ENCODE results near the gene UGT2A1.

The UGT2A1 gene

DNA sequence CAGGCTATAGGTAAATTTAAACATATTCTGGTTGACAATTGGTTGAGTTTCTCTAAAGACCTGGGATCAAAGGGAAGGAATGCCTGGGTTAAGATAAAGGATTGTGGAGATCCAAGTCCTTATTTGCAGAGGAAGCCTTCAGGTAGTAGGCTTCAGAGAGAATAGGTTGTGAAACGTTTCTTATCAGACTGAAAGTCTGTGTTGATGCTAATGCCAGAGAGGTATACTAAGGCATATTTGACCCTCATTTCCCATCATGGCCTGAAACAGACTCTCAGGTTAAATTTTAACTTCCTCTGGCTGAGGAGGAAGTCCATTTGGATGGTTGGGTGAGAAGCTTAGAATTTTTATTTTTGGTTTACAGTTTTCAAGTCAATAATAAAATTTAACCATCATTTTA is 61.7 kb downstream of the UGT2A1 start:
- no peak for DNase-seq (ENCODE audit: low read depth, low spot score)

DNA sequence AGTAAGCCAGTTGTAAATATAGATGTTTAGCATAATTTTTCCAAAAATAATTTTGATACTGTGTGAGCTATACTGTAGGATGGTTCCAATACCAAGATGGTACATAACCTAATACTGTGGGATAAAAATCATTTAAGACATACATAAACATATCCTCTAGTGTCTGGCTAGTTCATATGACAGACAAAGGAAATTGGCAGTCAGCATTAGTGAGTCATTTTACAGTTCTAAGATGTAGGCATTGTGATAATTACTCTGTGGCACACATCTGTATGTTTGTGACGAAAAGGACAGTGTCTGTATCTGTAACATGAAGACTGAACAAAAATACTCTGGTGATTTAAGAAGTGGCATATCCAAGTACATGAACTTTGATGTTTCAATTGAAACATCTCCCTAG is 63.2 kb downstream of the UGT2A1 start:
- no peak for DNase-seq (ENCODE audit: low read depth, low spot score)

DNA sequence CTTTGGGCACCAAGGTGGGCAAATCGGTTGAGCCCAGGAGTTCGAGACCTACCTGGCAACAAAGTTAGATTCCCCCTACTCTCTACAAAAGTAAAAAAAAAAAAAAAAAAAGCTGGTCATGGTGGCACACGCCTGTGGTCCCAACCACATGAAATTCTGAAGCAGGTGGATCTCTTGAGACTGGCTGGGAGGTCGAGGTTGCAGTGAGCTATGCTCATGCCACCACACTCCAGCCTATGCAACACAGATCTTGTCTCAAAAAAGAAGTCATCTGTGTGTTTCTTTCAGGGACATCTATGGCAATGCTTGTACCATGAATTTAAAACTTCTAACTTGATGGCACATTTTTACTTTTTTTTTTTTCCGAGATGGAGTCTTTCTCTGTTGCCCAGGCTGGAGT is 68.9 kb downstream of the UGT2A1 start:
- no peak for DNase-seq (ENCODE audit: low read depth, low spot score)

DNA sequence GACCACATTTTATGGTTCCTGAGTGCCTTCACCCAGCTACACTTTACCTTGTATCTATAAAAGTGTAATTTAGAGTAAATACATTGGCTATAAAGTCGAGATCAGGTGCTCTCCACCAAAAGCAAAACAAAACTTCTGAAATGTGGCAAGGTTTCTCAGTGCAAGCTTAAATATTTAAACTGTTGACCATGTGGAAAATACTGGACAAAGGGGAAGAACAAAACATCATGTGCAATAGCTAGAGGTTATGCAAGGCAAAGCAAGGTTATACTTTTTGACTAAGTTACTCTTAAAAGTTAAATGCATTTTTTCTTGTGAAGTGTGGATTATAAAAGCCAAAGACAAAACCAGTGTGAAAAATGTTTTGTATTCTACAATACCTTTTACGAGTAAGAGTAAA is 69.5 kb downstream of the UGT2A1 start:
- no peak for DNase-seq (ENCODE audit: low read depth, low spot score)

DNA sequence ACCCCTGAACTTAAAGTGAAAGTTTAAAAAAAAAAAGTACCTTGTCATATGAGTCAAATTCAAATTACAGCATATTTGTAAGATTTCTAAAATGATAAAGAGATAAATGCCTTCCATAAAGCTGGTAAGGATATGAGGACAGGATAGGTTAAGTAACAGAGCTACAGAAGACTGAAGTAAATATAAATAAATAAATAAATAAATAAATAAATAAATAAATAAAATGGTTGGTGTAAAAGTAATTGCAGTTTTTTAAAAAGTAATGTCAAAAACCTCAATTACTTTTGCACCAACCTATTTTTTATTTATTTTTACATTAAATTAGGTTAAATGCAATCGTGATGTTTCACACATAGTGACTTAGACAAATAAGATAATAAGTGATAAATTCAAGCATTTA is 75.8 kb downstream of the UGT2A1 start:
- DNase-seq (ENCODE audit: low read depth, low spot score), result no peak

DNA sequence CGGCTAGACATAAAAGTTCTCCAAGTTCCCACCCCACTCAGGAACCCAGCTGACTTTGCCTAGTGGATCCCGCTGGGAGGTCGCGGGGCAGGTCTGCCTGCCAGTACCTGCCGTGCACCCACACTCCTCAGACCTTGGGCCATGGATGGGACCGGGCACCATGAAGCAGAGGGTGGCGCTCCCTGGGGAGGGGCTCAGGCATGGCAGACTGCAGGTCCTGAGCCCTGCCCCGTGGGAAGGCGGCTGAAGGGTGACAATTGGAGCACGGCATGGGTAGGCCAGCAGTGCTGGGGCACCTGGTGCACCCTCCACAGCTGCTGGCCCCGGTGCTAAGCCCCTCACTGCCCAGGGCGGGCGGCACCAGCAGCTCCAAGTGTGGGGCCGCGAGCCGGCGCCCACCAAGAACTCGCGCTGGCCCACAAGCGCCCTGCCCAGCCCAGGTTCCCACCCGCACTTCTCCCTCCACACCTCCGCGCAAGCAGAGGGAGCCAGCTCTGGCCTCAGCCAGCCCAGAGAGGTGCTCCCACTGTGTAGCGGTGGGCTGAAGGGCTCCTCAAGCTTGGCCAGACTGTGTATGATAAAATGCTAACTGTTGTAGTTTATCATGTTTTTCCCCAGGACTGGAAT is 76.7 kb downstream of the UGT2A1 start:
- no peak for DNase-seq (ENCODE audit: low read depth, low spot score)

DNA sequence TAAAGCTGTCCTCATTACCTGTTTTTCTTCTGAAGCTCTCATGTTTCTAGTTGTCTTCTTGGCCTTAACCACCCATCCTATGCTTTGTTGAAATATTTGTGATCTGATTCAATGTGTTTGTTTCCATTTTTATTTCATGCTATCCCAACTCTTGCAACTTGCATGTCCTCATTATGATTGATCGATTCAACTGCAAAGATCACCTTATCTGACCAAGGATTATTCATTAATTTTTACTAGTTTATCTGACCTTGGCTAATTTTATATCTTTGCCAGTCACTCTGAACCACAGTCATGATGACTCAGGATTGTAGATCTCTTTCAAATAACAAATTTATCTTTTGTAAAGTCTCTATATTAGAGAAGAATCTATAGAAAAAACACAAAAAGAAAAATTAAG is 84.3 kb downstream of the UGT2A1 start:
- DNase-seq (ENCODE audit: low read depth, low spot score), result no peak

DNA sequence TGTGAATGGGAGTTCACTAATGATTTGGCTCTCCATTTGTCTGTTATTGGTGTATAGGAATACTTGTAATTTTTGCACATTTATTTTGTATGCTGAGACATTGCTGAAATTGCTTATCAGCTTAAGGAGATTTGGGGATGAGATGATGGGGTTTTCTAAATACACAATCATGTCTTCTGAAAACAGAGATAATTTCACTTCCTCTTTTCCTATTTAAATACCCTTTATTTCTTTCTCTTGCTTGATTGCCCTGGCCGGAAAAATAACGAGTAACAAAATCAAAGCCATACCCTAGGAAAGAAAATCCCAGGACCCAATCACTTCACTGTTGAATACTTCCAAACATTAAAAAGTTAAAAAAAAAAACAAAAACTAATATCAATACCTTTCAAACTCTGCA is 89.6 kb downstream of the UGT2A1 start:
- no peak for DNase-seq (ENCODE audit: low read depth, low spot score)

DNA sequence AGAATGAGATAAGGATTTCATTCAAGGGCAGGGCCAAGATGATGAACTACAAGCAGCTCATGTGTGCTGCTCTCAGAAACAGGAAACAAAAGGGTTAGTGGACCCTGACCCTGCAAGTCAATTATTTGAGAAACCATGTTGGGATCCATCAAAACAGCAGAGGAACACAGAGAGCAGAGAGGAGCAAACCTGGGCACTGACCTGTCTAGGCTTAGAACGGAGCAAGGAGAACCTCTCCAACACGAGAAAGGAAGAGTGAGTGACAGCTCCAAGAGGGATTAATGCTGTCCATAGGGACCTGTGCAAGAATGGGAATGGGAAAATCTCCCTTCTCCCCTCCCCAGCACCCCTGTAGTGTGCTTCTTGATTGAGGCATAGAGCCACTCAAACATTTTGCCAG is 103.4 kb downstream of the UGT2A1 start:
- DNase-seq (ENCODE audit: low read depth, low spot score), result no peak

DNA sequence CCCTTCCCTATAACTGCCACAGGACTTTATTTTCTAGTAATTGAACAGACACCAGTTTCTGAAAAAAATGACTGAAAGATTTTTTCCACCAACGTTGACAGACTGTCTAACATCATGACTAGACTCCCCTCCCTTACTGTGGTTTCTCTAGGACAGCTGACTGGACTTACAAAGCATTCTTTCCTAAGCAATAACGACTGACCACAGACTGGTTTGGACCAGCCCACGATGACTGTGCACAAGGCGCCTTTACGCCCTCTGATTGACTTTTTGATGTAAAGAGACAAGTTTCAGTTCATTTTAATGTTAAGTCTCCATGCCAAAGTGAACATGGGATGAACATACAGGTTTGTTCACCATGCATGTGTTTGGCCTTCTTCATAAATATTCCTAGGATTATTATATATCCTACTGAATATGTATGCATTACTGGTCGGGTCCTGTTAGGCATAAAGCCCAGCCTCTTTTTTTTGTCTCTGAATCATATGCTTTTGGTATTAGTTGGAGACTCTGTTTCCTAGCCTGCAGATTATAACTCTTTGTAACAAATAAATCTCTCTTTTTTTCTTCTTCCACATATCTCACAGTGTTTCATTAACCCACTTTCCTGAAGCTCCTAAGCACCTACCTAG is 106.8 kb downstream of the UGT2A1 start:
- no peak for DNase-seq (ENCODE audit: low read depth, low spot score)
